IPS-18a (cell line): ENCODE data around the gene CPA2.

ENCODE experiments used
- H3K27ac ChIP-seq: one replicate; pipeline ENCODE4 v1.5.1; 2013; ENCODE audit warnings: low read length
- H3K27me3 ChIP-seq: one replicate; pipeline ENCODE4 v1.6.1; 2013; ENCODE audit warnings: mild to moderate bottlenecking, low read length; ENCODE audit not compliant: control insufficient read depth, insufficient read depth
- H3K36me3 ChIP-seq: one replicate; pipeline ENCODE4 v1.6.1; 2013; ENCODE audit warnings: low read depth, low read length; ENCODE audit not compliant: control insufficient read depth
- H3K4me1 ChIP-seq: one replicate; pipeline ENCODE4 v1.6.1; 2013; ENCODE audit warnings: low read depth, low read length; ENCODE audit not compliant: control insufficient read depth
- H3K4me3 ChIP-seq: one replicate; pipeline ENCODE4 v1.5.1; 2013; ENCODE audit warnings: low read length
- H3K9ac ChIP-seq: one replicate; pipeline ENCODE4 v1.6.1; 2013; ENCODE audit warnings: mild to moderate bottlenecking, low read length, moderate library complexity
- H3K9me3 ChIP-seq: one replicate; pipeline ENCODE4 v1.6.1; 2013; ENCODE audit warnings: low read depth, low read length; ENCODE audit not compliant: control insufficient read depth

The CPA2 gene

DNA sequence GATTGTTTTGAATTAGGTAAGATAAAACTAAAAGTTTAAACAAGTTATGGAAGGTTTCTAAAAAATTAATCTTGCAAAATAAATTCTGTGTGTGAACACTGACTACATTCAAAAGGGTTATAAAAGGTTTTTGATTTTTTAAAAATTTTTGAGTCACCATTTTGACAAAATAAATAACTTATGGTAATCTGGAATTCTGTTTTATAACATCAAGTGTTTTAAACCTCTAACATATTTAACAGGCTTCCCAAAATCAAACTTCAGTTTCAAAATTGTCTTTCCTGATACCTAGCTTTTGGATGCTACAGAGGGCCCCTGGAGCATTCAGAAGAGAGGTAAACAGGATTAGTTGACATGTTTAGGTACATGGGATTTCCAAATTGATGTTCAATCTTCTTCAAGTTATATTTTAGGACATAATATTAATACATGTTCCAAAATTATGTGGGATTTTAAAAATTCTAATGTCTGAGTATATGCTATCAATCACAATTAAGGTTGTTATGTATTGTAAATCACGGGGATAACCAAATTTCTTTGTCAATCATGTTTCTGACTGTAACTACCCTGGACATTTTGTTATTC, 8.1 kb upstream of the CPA2 start:
- H3K9ac ChIP-seq: no peak overlapping the region
- H3K27ac ChIP-seq: no peak overlapping the region
- H3K9me3 ChIP-seq: peaks cover 16% of the 10 kb centered on the region
- no peaks in the 10 kb centered on the region for H3K27me3 ChIP-seq
- no peaks in the 10 kb centered on the region for H3K36me3 ChIP-seq
- peaks cover 23% of the 10 kb centered on the region for H3K4me1 ChIP-seq
- no peak overlapping the region for H3K4me3 ChIP-seq

DNA sequence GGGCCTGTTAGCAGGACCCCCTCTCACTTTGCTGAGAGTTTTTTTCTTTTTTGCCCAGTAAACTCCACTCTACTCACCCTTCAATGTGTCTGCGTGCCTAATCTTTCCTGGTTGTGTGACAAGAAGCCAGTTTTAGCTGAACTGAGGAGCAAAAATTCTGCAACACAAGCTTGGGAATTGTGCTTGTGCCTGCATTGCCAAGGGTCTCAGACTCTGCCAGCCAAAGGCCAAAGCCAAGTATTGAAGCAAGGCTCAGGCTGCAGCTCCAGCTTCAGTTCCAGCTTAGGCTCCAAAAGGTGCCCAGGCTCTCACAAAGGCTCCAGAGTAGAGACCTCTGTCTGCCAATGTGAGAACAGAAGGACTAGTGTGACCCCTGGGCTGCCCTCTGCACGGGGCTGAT, 4.2 kb upstream of the CPA2 start:
- Histone ChIP-seq H3K27me3 (no peaks in the 10 kb centered on the region), H3K4me1 (peaks cover 16% of the 10 kb centered on the region), H3K9ac (no peak overlapping the region), H3K9me3 (peaks cover 16% of the 10 kb centered on the region), H3K4me3 (no peak overlapping the region), H3K27ac (no peak overlapping the region), H3K36me3 (no peaks in the 10 kb centered on the region)

DNA sequence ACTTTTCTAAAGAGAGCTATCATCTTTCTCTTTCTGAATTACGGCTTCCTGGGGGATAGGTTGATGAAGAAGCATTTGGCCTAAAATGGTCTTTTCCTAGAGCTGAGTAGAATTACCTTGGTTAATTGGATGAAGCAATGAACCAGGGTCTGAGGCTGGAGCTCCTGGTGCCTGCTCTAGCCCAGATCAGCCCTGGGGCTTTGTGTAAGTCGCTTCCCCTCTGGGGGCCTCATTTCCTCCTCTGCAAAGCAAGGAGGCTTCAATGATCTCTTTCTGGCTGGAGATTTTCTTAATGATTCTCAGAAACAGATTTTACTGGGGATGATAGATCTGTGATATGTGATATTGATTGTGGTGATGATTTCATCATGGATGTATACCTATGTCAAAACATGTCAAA, 3.5 kb upstream of the CPA2 start:
- Histone ChIP-seq H3K27ac (no peak overlapping the region), H3K4me3 (no peak overlapping the region), H3K36me3 (no peaks in the 10 kb centered on the region), H3K27me3 (no peaks in the 10 kb centered on the region), H3K4me1 (peaks cover 20% of the 10 kb centered on the region), H3K9ac (no peak overlapping the region), H3K9me3 (peaks cover 12% of the 10 kb centered on the region)

DNA sequence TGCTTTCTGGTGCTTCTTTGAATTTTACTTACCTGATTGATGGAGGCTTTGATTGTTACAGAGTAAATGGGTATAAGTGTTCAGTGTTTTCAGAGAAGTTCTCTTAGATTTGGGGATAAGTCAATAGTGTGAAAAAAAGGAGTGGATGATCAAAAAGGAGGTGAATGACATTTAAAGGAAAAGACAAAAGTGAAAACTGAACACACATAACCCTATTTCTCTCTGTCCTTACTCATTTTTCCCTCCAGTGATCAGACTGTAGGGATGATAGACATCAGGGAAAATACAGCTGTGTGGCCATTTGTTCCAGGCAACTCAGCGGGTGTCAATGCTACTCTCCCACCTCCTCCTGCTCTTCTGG, 278 bp downstream of the CPA2 start:
- Histone ChIP-seq H3K36me3 (no peaks in the 10 kb centered on the region), H3K9ac (no peak overlapping the region), H3K27ac (no peak overlapping the region), H3K27me3 (no peaks in the 10 kb centered on the region), H3K4me1 (peaks cover 18% of the 10 kb centered on the region), H3K4me3 (no peak overlapping the region), H3K9me3 (no peaks in the 10 kb centered on the region)

DNA sequence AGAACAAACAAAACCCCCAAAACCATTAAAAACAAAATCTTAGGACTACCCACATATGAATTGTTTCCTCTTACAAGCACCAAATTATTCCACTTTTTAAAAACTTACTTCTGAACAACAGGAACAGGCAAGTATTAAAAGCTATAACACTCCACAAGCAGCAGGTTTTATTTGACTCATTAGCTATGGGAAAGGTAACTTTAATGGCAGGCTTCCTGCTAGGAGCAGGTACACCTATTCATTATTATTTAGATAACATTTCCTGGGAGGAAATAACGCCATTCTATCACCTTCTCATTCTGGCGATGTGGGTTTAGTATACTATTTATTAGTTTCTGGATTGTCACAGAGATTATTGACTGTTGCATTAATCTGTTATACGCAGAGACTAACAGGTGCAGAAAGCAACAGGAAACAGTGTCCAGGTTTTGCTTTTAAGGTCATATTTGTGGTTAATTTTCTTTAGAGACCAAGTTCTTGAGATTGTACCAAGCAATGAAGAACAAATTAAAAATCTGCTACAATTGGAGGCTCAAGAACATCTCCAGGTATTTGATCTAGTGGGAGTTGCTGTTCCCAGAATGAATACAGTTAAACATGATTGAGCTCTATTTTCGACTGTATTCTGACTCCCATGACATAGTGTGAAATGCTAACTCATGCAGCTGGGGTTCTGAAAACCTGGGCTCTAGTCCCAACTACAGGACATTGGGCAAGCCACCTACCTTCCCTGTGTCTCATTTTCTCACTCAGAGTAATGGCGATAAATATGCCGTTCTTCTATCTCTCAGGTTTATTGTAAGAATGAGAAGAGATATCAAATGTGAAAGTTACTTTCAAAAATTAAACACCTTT, 2.0 kb downstream of the CPA2 start:
- Histone ChIP-seq H3K4me3 (no peak overlapping the region), H3K9me3 (no peaks in the 10 kb centered on the region), H3K36me3 (no peaks in the 10 kb centered on the region), H3K4me1 (peaks cover 31% of the 10 kb centered on the region), H3K27me3 (no peaks in the 10 kb centered on the region), H3K9ac (no peak overlapping the region), H3K27ac (no peak overlapping the region)

DNA sequence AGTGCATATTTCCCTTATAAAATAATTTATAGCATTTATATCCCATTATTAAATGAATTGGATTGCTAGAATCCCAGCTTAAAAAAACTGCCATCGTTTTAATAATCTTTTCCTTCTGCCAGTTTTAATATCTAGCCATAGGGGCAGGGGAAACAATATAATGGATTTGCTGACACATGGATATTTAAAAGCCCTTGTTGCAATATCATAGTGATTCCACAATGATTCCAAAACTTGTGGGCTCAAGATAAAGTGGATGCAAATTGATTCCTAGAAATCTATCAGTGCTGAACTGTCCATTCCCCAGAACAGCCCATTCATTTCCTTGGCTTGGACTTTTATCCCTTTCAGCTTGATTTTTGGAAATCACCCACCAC, 2.6 kb downstream of the CPA2 start:
- no peak overlapping the region for H3K4me3 ChIP-seq
- peaks cover 33% of the 10 kb centered on the region for H3K4me1 ChIP-seq
- H3K9ac ChIP-seq: no peak overlapping the region
- no peaks in the 10 kb centered on the region for H3K36me3 ChIP-seq
- H3K27me3 ChIP-seq: no peaks in the 10 kb centered on the region
- H3K27ac ChIP-seq: no peak overlapping the region
- no peaks in the 10 kb centered on the region for H3K9me3 ChIP-seq

DNA sequence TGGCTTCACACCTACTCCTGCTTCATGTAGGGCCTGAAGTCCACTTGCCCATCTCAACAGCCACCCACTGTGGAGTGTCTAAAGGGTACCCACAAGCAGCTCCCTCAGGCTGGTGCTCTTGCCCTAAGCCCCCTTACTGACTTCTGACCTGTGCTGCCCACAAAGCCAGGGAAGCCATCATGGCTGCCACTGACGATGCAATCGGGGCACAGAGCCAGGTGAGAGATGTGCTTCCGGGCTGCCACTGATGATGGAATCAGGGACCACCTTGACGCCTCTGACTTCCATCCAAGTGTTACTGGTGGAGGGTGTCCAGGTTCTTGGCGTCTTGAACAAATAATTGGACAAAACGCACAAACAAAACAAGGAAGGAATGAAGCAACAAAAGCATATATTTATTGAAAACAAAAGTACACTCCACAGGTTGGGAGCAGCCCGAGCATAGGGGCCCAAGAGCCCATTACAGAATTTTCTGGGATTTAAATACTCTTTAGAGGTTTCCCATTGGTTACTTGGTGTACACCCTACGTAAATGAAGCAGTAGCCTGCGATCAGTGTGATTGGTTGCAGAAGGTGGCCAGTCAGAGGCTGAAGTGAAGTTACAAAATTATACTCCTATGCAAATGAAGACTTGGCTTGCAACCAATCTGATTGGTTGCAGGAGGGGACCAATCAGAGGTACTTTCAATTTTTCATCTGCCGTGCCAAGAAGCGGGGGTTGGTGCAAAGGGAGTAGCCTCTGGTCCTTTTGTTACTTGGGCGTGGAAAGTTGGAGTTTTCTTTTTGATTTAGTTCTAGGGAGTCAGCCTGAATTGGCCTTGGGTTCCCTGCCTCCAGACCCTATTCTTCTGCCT, 4.5 kb downstream of the CPA2 start:
- no peaks in the 10 kb centered on the region for H3K9me3 ChIP-seq
- no peaks in the 10 kb centered on the region for H3K36me3 ChIP-seq
- H3K9ac ChIP-seq: peak overlapping the region; percentile 83
- H3K27me3 ChIP-seq: no peaks in the 10 kb centered on the region
- H3K4me3 ChIP-seq: no peak overlapping the region
- no peak overlapping the region for H3K27ac ChIP-seq
- H3K4me1 ChIP-seq: peaks cover 50% of the 10 kb centered on the region

DNA sequence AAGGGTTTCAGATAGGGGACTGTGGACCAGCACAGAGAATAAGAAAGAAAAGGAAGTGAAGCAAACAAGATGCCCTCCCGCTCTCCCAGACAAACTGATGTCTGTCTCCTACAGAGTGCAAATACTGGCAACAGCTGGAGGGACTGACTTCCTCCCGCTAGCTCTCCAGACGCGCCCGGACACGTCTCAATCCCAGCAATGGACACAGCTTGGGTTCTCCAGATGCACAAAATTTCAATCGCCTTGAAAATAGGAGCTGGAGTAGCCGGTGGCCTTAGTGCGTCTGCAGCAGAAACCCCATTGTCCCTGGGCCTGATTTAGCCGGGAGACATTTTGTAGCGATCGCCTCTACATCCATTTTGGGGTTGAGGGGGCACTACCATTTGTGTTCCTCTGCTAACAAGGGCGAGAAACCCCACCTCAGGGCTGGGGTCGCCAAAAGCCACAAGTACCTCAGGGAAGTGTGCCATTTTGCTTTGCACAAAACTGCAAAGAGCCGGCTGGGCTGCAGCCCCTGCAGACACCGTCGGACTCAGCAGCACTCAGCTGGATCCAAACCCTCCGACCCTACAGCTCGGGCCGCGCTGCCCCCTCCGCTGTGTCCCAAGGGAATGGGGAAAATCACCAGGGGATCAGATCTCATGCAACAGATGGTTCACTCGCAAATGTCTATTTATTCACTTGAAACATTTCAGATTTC, 5.9 kb downstream of the CPA2 start:
- H3K27ac ChIP-seq: peak overlapping the region; percentile 92
- H3K9ac ChIP-seq: peak overlapping the region; percentile 83
- H3K9me3 ChIP-seq: no peaks in the 10 kb centered on the region
- H3K4me3 ChIP-seq: peak overlapping the region; percentile 29
- no peaks in the 10 kb centered on the region for H3K27me3 ChIP-seq
- peaks cover 50% of the 10 kb centered on the region for H3K4me1 ChIP-seq
- H3K36me3 ChIP-seq: no peaks in the 10 kb centered on the region

DNA sequence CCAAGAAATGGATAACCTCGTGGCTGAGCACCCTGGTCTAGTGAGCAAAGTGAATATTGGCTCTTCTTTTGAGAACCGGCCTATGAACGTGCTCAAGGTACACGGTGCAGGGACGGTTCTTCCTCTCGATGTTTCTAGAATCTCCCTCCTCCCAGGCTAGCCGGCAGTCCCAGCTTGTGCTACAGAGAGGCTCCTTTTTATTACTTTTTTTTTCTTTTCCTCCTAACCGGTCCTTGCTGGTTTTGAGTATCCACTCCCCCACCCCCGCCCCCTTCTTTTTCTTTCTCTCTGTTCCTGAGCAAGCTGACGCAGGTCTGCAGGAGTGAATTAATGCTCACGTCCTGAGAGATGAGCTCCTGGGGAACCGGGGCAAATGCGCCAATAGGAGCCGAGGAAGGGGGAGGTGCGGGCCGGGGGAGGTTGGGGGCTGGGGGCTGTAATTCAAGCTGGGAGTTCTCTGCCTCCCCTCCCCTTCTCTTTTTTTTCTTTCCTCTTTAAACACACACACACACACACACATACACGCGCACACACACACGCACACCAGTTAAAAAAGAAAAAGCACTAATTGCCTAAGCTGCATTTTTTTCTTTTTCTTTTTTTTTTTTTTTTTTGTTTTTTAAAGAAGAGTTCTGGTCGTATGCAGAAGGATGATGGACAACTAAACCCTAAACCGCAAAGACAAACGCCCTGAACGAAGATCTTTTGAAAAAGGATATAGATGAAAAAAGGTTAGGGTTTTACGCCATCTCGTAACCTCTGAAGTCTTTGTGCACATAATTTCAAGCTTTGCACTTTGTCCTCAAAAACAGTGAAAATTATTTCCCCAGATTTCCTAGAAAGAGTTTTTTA, 6.6 kb downstream of the CPA2 start:
- peak overlapping the region; percentile 83 for H3K9ac ChIP-seq
- peak overlapping the region; percentile 92 for H3K27ac ChIP-seq
- H3K4me3 ChIP-seq: peak overlapping the region; percentile 48
- H3K4me1 ChIP-seq: peaks cover 44% of the 10 kb centered on the region
- H3K27me3 ChIP-seq: no peaks in the 10 kb centered on the region
- no peaks in the 10 kb centered on the region for H3K9me3 ChIP-seq
- no peaks in the 10 kb centered on the region for H3K36me3 ChIP-seq

DNA sequence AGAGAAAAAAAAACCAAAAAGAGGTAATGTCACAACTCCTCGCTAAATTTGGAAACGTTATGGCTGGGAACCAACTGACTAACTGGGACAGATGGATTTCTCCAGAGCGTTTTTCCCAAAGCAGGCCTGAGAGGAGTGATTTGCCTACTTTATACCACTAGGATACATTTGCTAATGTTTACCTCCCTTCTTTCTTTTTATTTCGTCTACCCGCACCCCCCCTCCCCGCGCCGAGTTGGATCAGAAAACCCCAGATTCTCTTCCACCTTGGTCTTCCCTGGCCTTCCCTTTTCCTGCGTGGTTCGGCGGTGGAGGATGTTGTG, 7.2 kb downstream of the CPA2 start:
- H3K4me3 ChIP-seq: peak overlapping the region; percentile 48
- peak overlapping the region; percentile 35 for H3K9ac ChIP-seq
- peak overlapping the region; percentile 71 for H3K27ac ChIP-seq

More for the DNA sequence above, 7.2 kb downstream of the CPA2 start:
- Histone ChIP-seq H3K27me3 (no peaks in the 10 kb centered on the region), H3K36me3 (no peaks in the 10 kb centered on the region), H3K4me1 (peaks cover 42% of the 10 kb centered on the region), H3K9me3 (no peaks in the 10 kb centered on the region)
